ENCODE measurements around the gene SERPING1. TPM values are rescaled to one million over a fixed set of nuclear protein-coding genes. Genes with fewer than 3 reads are reported as not detected.

The SERPING1 gene
- total and polyA plus RNA-seq, 9 donors, result 31.4 to 97.7 (median 88.7) TPM

- DNase-seq, result no peak
- 18% methylated on average over 1 of the region's 4 CpGs for WGBS (ENCODE audit: insufficient coverage)
- Histone ChIP-seq H3K4me1 (ENCODE audit: control insufficient read depth, insufficient read depth, low read length) (peaks cover 6% of the 10 kb centered on the region), H3K9me3 (replicated peaks; ENCODE audit: control insufficient read depth, low read depth, low read length) (no peaks in the 10 kb centered on the region), H3K27me3 (ENCODE audit: control insufficient read depth, insufficient read depth, low read length) (no peaks in the 10 kb centered on the region), H3K36me3 (ENCODE audit: control insufficient read depth, insufficient read depth, low read length) (peaks cover 32% of the 10 kb centered on the region), H3K27ac (ENCODE audit: low read length) (no peak overlapping the region), H3K4me3 (ENCODE audit: low read length) (no peak overlapping the region)
Observed at GRCh38 chr11:57662893-57663292, 65.4 kb downstream of the SERPING1 start.

DNA sequence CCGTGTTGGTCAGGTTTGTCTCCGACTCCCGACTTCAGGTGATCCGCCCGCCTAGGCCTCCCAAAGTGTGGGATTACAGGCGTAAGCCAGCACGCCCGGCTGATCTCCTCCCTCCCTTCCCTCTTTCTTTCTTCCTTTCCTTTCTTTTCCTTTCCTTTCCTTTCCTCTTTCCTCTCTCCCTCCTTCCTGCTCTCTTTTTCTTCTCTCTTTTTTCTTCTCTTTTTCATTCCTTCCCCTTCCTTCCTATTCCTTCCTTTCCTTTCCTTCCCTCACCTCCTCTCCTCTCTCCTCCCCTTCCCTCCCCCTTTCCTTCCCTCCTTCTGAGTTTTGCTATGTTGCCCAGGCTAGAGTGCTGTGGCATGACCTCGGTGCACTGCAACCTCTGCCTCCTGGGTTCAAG lies 66.5 kb downstream of the SERPING1 start:
- peaks cover 6% of the 10 kb centered on the region for H3K4me1 ChIP-seq (ENCODE audit: control insufficient read depth, insufficient read depth, low read length)
- H3K9me3 ChIP-seq (replicated peaks; ENCODE audit: control insufficient read depth, low read depth, low read length), result no peaks in the 10 kb centered on the region
- H3K4me3 ChIP-seq (ENCODE audit: low read length), result no peak overlapping the region
- peaks cover 32% of the 10 kb centered on the region for H3K36me3 ChIP-seq (ENCODE audit: control insufficient read depth, insufficient read depth, low read length)
- no peak for DNase-seq
- H3K27me3 ChIP-seq (ENCODE audit: control insufficient read depth, insufficient read depth, low read length), result no peaks in the 10 kb centered on the region
- H3K27ac ChIP-seq (ENCODE audit: low read length), result no peak overlapping the region
- WGBS (ENCODE audit: insufficient coverage), result 86% methylated on average over 7 of the region's 9 CpGs

Other genes starting within 250 kb of the SERPING1 start
- gene PRG3, start 216.5 kb upstream of the SERPING1 start, total RNA-seq, result 0.22 TPM
- 1 to 10 TPM in 1 of 8 donors, under 1 TPM in 5, not detected in 2; 0.14 to 1.3 (median 0.42) TPM for gene PRG3, start 216.5 kb upstream of the SERPING1 start, polyA plus RNA-seq (ENCODE audit: insufficient read depth in 1 of 8, insufficient read length in 8 of 8, low replicate concordance in 1 of 8)
- gene PRG2, start 207.0 kb upstream of the SERPING1 start, total RNA-seq, result 1.0 TPM
- 1 to 10 TPM in 4 of 8 donors, under 1 TPM in 4; 0.35 to 3.8 (median 0.89) TPM for gene PRG2, start 207.0 kb upstream of the SERPING1 start, polyA plus RNA-seq (ENCODE audit: insufficient read depth in 1 of 8, insufficient read length in 8 of 8, low replicate concordance in 1 of 8)
- gene SLC43A3, start 170.6 kb upstream of the SERPING1 start, total RNA-seq, result 27.1 TPM
- gene SLC43A3, start 170.6 kb upstream of the SERPING1 start, polyA plus RNA-seq (ENCODE audit: insufficient read depth in 1 of 8, insufficient read length in 8 of 8, low replicate concordance in 1 of 8), result 10 to 100 TPM; 19.9 to 43.5 (median 29.6) TPM
- 2.0 TPM for gene RTN4RL2, start 137.2 kb upstream of the SERPING1 start, total RNA-seq
- gene RTN4RL2, start 137.2 kb upstream of the SERPING1 start, polyA plus RNA-seq (ENCODE audit: insufficient read depth in 1 of 8, insufficient read length in 8 of 8, low replicate concordance in 1 of 8), result 10 to 100 TPM; 11.2 to 27.2 (median 20.4) TPM
- gene SLC43A1, start 82.0 kb upstream of the SERPING1 start, total RNA-seq, result 12.2 TPM
- gene SLC43A1, start 82.0 kb upstream of the SERPING1 start, polyA plus RNA-seq (ENCODE audit: insufficient read depth in 1 of 8, insufficient read length in 8 of 8, low replicate concordance in 1 of 8), result 10 to 100 TPM in 4 of 8 donors, 1 to 10 TPM in 4; 7.1 to 12.5 (median 10.1) TPM
- 44.1 TPM for gene TIMM10, start 66.9 kb upstream of the SERPING1 start, total RNA-seq
- 10 to 100 TPM; 36.3 to 61.9 (median 37.8) TPM for gene TIMM10, start 66.9 kb upstream of the SERPING1 start, polyA plus RNA-seq (ENCODE audit: insufficient read depth in 1 of 8, insufficient read length in 8 of 8, low replicate concordance in 1 of 8)
- 143 TPM for gene SMTNL1, start 60.1 kb upstream of the SERPING1 start, total RNA-seq
- 100 to 1,000 TPM in 7 of 8 donors, 10 to 100 TPM in 1; 93.2 to 258 (median 197) TPM for gene SMTNL1, start 60.1 kb upstream of the SERPING1 start, polyA plus RNA-seq (ENCODE audit: insufficient read depth in 1 of 8, insufficient read length in 8 of 8, low replicate concordance in 1 of 8)
- gene UBE2L6, start 30.0 kb upstream of the SERPING1 start, total RNA-seq, result 18.5 TPM
- gene UBE2L6, start 30.0 kb upstream of the SERPING1 start, polyA plus RNA-seq (ENCODE audit: insufficient read depth in 1 of 8, insufficient read length in 8 of 8, low replicate concordance in 1 of 8), result 10 to 100 TPM; 19.9 to 25.6 (median 22.5) TPM
- gene YPEL4, start 52.2 kb downstream of the SERPING1 start, total RNA-seq, result 0.53 TPM
- 1 to 10 TPM in 7 of 8 donors, under 1 TPM in 1; 0.82 to 2.1 (median 1.7) TPM for gene YPEL4, start 52.2 kb downstream of the SERPING1 start, polyA plus RNA-seq (ENCODE audit: insufficient read depth in 1 of 8, insufficient read length in 8 of 8, low replicate concordance in 1 of 8)
- 12.3 TPM for gene CLP1, start 60.1 kb downstream of the SERPING1 start, total RNA-seq
- gene CLP1, start 60.1 kb downstream of the SERPING1 start, polyA plus RNA-seq (ENCODE audit: insufficient read depth in 1 of 8, insufficient read length in 8 of 8, low replicate concordance in 1 of 8), result 10 to 100 TPM in 4 of 8 donors, 1 to 10 TPM in 4; 8.6 to 11.3 (median 10.0) TPM
- 13.5 TPM for gene ZDHHC5, start 70.4 kb downstream of the SERPING1 start, total RNA-seq
- 10 to 100 TPM; 25.6 to 40.3 (median 31.9) TPM for gene ZDHHC5, start 70.4 kb downstream of the SERPING1 start, polyA plus RNA-seq (ENCODE audit: insufficient read depth in 1 of 8, insufficient read length in 8 of 8, low replicate concordance in 1 of 8)
- 18.9 TPM for gene MED19, start 114.5 kb downstream of the SERPING1 start, total RNA-seq
- gene MED19, start 114.5 kb downstream of the SERPING1 start, polyA plus RNA-seq (ENCODE audit: insufficient read depth in 1 of 8, insufficient read length in 8 of 8, low replicate concordance in 1 of 8), result 10 to 100 TPM; 11.3 to 16.3 (median 14.0) TPM
- 53.7 TPM for gene TMX2, start 114.9 kb downstream of the SERPING1 start, total RNA-seq
- 10 to 100 TPM; 45.8 to 55.3 (median 53.8) TPM for gene TMX2, start 114.9 kb downstream of the SERPING1 start, polyA plus RNA-seq (ENCODE audit: insufficient read depth in 1 of 8, insufficient read length in 8 of 8, low replicate concordance in 1 of 8)
- gene SELENOH, start 143.8 kb downstream of the SERPING1 start, total RNA-seq, result 113 TPM
- gene SELENOH, start 143.8 kb downstream of the SERPING1 start, polyA plus RNA-seq (ENCODE audit: insufficient read depth in 1 of 8, insufficient read length in 8 of 8, low replicate concordance in 1 of 8), result 10 to 100 TPM; 68.8 to 91.1 (median 78.1) TPM
- not detected for gene BTBD18, start 154.1 kb downstream of the SERPING1 start, total RNA-seq
- under 1 TPM in 7 of 8 donors, not detected in 1; 0.07 to 0.41 (median 0.09) TPM for gene BTBD18, start 154.1 kb downstream of the SERPING1 start, polyA plus RNA-seq (ENCODE audit: insufficient read depth in 1 of 8, insufficient read length in 8 of 8, low replicate concordance in 1 of 8)
- 110 TPM for gene CTNND1, start 164.1 kb downstream of the SERPING1 start, total RNA-seq
- gene CTNND1, start 164.1 kb downstream of the SERPING1 start, polyA plus RNA-seq (ENCODE audit: insufficient read depth in 1 of 8, insufficient read length in 8 of 8, low replicate concordance in 1 of 8), result 100 to 1,000 TPM; 106 to 145 (median 128) TPM

All from muscle of leg (tissue), 11 donors.